Measurements from ENCODE around the gene MRAS. TPM values are rescaled to one million over a fixed set of nuclear protein-coding genes. Genes with fewer than 3 reads are reported as not detected.
"Not testable (repeated sequence)": the region's sequence is repeated elsewhere in the genome, so short reads cannot be mapped to it uniquely, and the experiment has no call there.

Gene MRAS
- total RNA-seq, 1 experiment from 2014 or later: 13.2 TPM

- Mint-ChIP-seq H3K4me3 (ENCODE audit: low read depth, unreplicated experiment) (no peak overlapping the region), H3K36me3 (ENCODE audit: insufficient read depth, unreplicated experiment) (no peaks in the 10 kb centered on the region), H3K27me3 (ENCODE audit: unreplicated experiment) (peaks cover 63% of the 10 kb centered on the region), H3K27ac (ENCODE audit: unreplicated experiment) (no peak overlapping the region), H3K9me3 (ENCODE audit: low read depth, unreplicated experiment) (no peaks in the 10 kb centered on the region), H3K4me1 (ENCODE audit: low read depth, unreplicated experiment) (no peaks in the 10 kb centered on the region)
- DNase-seq: no peak
- CTCF ChIA-PET: no interaction called here
- no TSS peak for BruUV-seq (replicated peaks)
- intact Hi-C loops (cut with micrococcal nuclease; ENCODE audit: unreplicated experiment): no loop called here
- no peak for TF ChIP-seq CTCF (IDR thresholded peaks at IDR 0.05; ENCODE audit: unreplicated experiment)
These were observed 58.2 kb downstream of the MRAS start for GRCh38 chr3:138406606-138407005.

DNA sequence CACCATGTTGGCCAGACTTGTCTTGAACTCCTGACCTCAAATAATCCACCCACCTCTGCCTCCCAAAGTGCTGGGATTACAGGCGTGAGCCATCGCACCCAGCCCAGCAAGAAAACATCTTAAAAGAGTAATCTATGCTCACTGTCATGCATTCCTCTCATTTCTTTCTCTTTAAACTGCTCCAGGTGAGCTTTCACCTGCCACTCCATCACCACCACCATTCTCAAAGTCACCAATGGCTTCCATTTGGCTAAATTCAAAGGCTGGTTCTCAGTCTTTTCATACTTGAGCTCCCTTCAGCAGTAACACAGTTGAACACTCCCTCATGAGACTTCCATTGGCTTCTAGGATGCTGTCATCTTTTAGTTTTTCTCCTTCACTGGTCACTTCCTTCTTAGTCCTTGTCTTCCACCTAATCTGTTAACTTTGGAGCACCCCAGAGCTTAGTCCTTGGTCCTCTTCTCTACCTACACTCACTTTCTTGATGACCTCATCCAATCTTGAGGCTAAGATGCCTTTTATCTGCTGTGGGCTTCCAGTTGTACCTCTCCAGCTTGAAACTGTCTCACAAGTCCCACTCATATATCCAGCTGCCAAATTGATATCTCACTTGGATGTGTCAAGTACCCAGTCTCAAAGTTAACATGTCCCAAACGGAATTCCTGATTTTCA is 59.0 kb downstream of the MRAS start:
- Mint-ChIP-seq H3K9me3 (ENCODE audit: low read depth, unreplicated experiment) (no peaks in the 10 kb centered on the region), H3K4me3 (ENCODE audit: low read depth, unreplicated experiment) (no peak overlapping the region), H3K27me3 (ENCODE audit: unreplicated experiment) (peaks cover 66% of the 10 kb centered on the region), H3K27ac (ENCODE audit: unreplicated experiment) (no peak overlapping the region), H3K4me1 (ENCODE audit: low read depth, unreplicated experiment) (no peaks in the 10 kb centered on the region), H3K36me3 (ENCODE audit: insufficient read depth, unreplicated experiment) (no peaks in the 10 kb centered on the region)
- BruUV-seq (replicated peaks): no TSS peak
- no peak for TF ChIP-seq CTCF (IDR thresholded peaks at IDR 0.05; ENCODE audit: unreplicated experiment)
- CTCF ChIA-PET: no interaction called here
- DNase-seq: no peak
- intact Hi-C loops (cut with micrococcal nuclease; ENCODE audit: unreplicated experiment): no loop called here

GRCh38 chr3:138408751-138409570 is 60.6 kb downstream of the MRAS start:
- H3K27me3 Mint-ChIP-seq (ENCODE audit: unreplicated experiment): peaks cover 65% of the 10 kb centered on the region
- no peaks in the 10 kb centered on the region for H3K4me1 Mint-ChIP-seq (ENCODE audit: low read depth, unreplicated experiment)
- no peak overlapping the region for H3K27ac Mint-ChIP-seq (ENCODE audit: unreplicated experiment)
- CTCF ChIA-PET: interaction anchor here (0.7 to 1.5 kb wide), 3 partner anchors 9 to 18 kb away, joined by 3 to 5 read pairs (median 4); no protein-coding TSS in a partner anchor
- intact Hi-C loops (cut with micrococcal nuclease; ENCODE audit: unreplicated experiment): no loop called here
- TF ChIP-seq CTCF (IDR thresholded peaks at IDR 0.05; ENCODE audit: unreplicated experiment): no peak
- BruUV-seq (replicated peaks): no TSS peak
- H3K9me3 Mint-ChIP-seq (ENCODE audit: low read depth, unreplicated experiment): no peaks in the 10 kb centered on the region
- no peak for DNase-seq
- no peaks in the 10 kb centered on the region for H3K36me3 Mint-ChIP-seq (ENCODE audit: insufficient read depth, unreplicated experiment)
- no peak overlapping the region for H3K4me3 Mint-ChIP-seq (ENCODE audit: low read depth, unreplicated experiment)

DNA sequence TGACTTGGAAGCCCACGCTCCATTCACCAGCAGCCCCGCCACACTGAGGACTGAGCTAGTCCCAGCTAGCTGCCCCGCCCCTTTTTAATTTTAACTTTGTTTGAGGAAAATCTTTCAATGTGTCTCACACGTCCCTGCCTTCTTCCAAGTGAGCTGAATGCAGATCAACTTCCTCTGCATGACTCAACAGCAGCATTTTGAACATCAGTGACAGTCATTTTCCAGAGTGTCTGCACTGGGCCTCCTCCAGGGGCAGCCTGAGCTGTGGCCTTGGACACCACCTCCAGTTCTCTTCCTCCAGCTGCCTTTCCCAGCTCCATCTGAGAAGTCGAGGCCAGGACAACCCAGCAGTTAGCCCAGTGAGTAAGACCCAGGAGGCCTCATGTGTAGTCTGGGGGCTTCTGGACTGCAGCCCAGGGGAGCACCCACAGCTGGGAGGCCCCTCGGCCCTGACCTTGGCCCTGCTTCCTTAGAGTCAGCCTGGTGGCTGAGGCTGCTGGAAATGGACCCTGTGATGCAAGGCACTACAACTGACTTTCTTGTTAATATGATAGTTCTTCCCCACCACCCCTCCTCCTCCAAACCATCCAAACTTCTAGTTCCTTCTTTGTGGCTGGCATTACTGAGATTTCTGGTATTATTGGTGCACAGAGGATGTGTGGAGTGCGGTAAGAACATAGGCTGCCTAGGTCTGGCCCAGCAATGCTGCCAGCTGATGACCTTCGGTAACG is 64.6 kb downstream of the MRAS start:
- CTCF ChIA-PET: interaction anchor here (0.6 to 2.8 kb wide), 4 partner anchors 16 to 511 kb away, joined by 3 to 7 read pairs (median 4); no protein-coding TSS in a partner anchor
- Mint-ChIP-seq H3K36me3 (ENCODE audit: insufficient read depth, unreplicated experiment) (no peaks in the 10 kb centered on the region), H3K27me3 (ENCODE audit: unreplicated experiment) (peaks cover 59% of the 10 kb centered on the region), H3K4me1 (ENCODE audit: low read depth, unreplicated experiment) (no peaks in the 10 kb centered on the region), H3K4me3 (ENCODE audit: low read depth, unreplicated experiment) (no peak overlapping the region), H3K27ac (ENCODE audit: unreplicated experiment) (no peak overlapping the region), H3K9me3 (ENCODE audit: low read depth, unreplicated experiment) (no peaks in the 10 kb centered on the region)
- intact Hi-C loops (cut with micrococcal nuclease; ENCODE audit: unreplicated experiment): no loop called here
- TF ChIP-seq CTCF (IDR thresholded peaks at IDR 0.05; ENCODE audit: unreplicated experiment): no peak
- no peak for DNase-seq
- BruUV-seq (replicated peaks): no TSS peak

DNA sequence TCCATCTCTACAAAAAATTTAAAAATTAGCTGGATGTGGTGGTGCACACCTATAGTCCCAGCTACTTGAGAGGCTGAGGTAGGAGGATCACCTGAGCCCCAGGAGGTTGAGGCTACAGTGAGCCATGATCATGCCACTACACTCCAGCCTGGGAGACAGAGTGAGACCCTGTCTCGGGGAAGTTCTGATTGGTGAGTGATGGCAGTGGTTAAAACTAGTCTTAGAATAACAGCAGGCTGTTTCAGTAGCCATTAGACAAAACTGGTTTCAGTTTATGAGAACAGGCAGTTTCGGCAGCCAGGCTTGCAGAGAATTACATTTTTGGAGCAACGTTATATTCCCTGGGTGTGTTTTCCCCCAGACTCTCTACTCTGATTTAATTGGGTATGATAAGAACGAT is 67.9 kb downstream of the MRAS start:
- not testable (repeated sequence) for H3K36me3 Mint-ChIP-seq (ENCODE audit: insufficient read depth, unreplicated experiment); H3K9me3 Mint-ChIP-seq (ENCODE audit: low read depth, unreplicated experiment); H3K4me3 Mint-ChIP-seq (ENCODE audit: low read depth, unreplicated experiment); H3K27ac Mint-ChIP-seq (ENCODE audit: unreplicated experiment); BruUV-seq (replicated peaks); H3K4me1 Mint-ChIP-seq (ENCODE audit: low read depth, unreplicated experiment); DNase-seq
- intact Hi-C loops (cut with micrococcal nuclease; ENCODE audit: unreplicated experiment): loop anchor here (2.0 to 5.0 kb wide), 3 partner anchors 46 to 177 kb away; no protein-coding TSS in a partner anchor
- H3K27me3 Mint-ChIP-seq (ENCODE audit: unreplicated experiment): peaks cover 73% of the 10 kb centered on the region
- CTCF ChIA-PET: interaction anchor here (2.8 kb wide), 1 partner anchor 507 kb away, joined by 7 read pairs; no protein-coding TSS in a partner anchor

Data from Calu3 (cell line).